ENCODE data around the gene PPP1R14C.

DNA sequence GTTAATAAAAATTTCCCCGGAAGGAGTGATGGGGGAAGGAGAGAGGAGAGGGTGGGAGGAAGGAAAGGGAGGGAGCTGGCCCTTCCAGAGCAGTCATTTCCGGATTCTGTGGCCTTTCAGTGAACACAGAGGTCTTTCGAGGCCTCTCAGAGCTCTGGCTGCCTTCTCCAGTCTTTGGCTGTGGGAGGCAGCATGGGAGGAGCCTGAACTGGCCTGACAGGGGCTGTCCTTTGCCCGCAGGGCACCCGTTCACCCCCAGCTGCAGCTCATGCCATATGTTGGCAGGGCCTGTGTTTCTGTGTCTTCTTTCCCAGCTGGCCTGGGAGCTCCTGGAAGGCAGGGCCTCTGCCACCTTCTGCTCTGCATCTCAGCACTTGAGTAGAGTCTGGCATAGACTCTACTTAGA lies 95.5 kb downstream of the PPP1R14C start:
- TF ChIP-seq, protein P1, sequence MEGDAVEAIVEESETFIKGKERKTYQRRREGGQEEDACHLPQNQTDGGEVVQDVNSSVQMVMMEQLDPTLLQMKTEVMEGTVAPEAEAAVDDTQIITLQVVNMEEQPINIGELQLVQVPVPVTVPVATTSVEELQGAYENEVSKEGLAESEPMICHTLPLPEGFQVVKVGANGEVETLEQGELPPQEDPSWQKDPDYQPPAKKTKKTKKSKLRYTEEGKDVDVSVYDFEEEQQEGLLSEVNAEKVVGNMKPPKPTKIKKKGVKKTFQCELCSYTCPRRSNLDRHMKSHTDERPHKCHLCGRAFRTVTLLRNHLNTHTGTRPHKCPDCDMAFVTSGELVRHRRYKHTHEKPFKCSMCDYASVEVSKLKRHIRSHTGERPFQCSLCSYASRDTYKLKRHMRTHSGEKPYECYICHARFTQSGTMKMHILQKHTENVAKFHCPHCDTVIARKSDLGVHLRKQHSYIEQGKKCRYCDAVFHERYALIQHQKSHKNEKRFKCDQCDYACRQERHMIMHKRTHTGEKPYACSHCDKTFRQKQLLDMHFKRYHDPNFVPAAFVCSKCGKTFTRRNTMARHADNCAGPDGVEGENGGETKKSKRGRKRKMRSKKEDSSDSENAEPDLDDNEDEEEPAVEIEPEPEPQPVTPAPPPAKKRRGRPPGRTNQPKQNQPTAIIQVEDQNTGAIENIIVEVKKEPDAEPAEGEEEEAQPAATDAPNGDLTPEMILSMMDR (IDR thresholded peaks at IDR 0.05): no peak
- TF ChIP-seq POLR2A (IDR thresholded peaks at IDR 0.05): no peak
